Measurements from ENCODE around the gene SYS1.
A peak's percentile ranks its signal among the peaks of the same experiment; 100 is the strongest.
"Not testable (repeated sequence)": the region's sequence is repeated elsewhere in the genome, so short reads cannot be mapped to it uniquely, and the experiment has no call there.

Gene SYS1

GRCh38 chr20:45340236-45340847, 22.6 kb upstream of the SYS1 start:
- DNase-seq, result no peak

- no peak for DNase-seq
These were observed 22.0 kb upstream of the SYS1 start for GRCh38 chr20:45340951-45341350.

GRCh38 chr20:45341579-45341938, 21.4 kb upstream of the SYS1 start:
- DNase-seq, result no peak

GRCh38 chr20:45341939-45342854, 20.8 kb upstream of the SYS1 start:
- no peak for DNase-seq

- no peak for DNase-seq
These were observed 20.0 kb upstream of the SYS1 start for GRCh38 chr20:45342855-45343531.

- no peak for DNase-seq
These were observed 19.3 kb upstream of the SYS1 start for GRCh38 chr20:45343532-45344167.

- no peak for DNase-seq
These were observed 18.6 kb upstream of the SYS1 start for GRCh38 chr20:45344168-45344860.

- no peak for DNase-seq
These were observed 17.6 kb upstream of the SYS1 start for GRCh38 chr20:45345104-45345936.

GRCh38 chr20:45346291-45346718, 16.7 kb upstream of the SYS1 start:
- no peak for DNase-seq

- no peak for DNase-seq
These were observed 16.1 kb upstream of the SYS1 start for GRCh38 chr20:45346851-45347250.

- DNase-seq, result no peak
These were observed 15.5 kb upstream of the SYS1 start for GRCh38 chr20:45347297-45347935.

- peak; percentile 54 for DNase-seq
These were observed 14.8 kb upstream of the SYS1 start, which contains the start of gene SDC4 for GRCh38 chr20:45347936-45348778. TSS of gene SDC4 (minus strand) at chr20:45348424. CDS start at chr20:45348384, 40 bp downstream.

- DNase-seq, result no peak
These were observed 12.7 kb upstream of the SYS1 start for GRCh38 chr20:45350217-45350616.

GRCh38 chr20:45350795-45351194, 12.2 kb upstream of the SYS1 start:
- not testable (repeated sequence) for DNase-seq

- no peak for DNase-seq
These were observed 10.2 kb upstream of the SYS1 start for GRCh38 chr20:45352729-45353128.

GRCh38 chr20:45353746-45354145, 9.2 kb upstream of the SYS1 start:
- DNase-seq, result no peak

- no peak for DNase-seq
These were observed 8.3 kb upstream of the SYS1 start for GRCh38 chr20:45354423-45355208.

GRCh38 chr20:45355209-45356084, 7.5 kb upstream of the SYS1 start:
- no peak for DNase-seq
